Stimulated activated CD8-positive, alpha-beta memory T cell treated with anti-CD3 and anti-CD28 coated beads, Interleukin-4, amount 100 ng/mL, for 48 hours (primary cell): ENCODE results near the gene SDS.

Experiments used
- DNase-seq: peaks from one replicate; pipeline ENCODE4 v3.0.0-alpha.2; 2020

Gene SDS

DNA sequence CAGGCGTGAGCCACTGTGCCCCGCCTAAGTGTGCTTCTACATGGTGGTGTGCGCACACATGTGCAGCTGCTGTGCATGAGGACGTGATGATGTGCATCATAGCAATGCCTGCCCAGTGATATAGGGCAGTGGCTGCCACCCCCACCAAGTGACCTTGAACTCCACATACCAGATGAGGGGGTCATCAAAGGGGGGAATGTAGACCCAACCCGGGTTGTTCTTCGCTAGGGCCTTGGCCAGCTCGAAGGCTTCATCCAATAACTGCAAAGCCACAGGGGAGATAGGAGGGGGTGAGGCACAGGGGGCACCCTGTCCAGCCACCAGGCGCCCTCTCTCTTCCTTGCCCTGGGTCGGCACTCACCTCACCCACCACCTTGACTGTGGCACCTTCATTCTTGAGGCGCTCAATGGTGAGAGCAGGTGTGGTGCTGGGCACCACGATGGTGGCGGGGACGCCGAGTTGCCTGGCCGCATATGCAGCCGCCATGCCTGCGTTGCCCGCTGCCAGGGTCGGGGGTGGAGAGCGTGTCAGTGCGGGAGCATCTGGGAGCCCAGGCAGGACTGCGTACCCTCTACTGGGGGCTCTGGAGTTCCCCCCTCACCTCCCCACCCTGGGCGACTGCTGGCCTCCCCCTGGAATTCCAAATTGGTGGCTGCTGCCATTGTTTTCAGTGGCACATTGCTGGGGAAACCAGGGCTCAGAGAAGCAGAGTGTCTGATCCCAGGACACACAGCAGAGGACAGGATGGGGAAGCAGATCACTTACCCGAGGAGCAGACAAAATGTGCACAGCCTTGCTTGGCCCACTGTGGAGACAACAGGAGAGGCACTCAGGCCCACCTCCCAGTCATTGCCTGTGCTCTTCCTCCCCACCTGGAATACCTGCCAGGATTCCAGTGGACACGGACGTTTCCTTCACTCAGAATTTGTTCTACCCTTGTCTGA, 5.1 kb downstream of the SDS start:
- DNase-seq, result no peak

DNA sequence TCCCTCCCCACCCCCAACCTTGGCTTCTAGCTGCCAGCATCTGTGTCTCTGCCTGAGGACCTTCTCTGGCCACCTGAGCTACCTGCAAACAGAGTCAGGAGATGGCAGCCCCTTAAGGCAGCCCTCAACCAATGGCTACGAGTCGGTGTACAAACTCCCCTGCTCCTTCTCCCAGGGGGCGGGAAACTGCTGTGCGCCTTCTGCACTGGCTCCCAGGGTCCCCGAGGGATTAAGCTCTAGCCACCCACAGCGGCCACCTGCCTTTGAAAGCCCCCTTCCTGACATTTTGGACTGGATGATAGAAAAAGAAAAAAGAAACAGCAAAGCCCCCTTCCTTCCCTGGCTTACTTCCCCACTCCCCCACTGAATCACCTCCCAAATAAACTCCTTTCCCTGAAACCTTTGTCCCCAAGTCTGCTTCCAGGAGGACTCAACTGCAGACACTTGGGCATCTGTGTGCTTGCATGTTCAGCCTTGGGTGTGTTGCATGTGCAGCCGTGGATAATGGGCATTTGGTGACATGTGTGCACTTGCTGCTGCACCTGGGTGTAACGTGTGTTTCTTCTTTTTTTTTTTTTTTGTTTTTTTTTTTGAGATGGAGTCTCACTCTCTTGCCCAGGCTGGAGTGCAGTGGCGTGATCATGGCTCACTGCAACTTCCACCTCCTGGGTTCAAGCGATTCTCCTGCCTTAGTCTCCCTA, 6.0 kb downstream of the SDS start:
- no peak for DNase-seq

DNA sequence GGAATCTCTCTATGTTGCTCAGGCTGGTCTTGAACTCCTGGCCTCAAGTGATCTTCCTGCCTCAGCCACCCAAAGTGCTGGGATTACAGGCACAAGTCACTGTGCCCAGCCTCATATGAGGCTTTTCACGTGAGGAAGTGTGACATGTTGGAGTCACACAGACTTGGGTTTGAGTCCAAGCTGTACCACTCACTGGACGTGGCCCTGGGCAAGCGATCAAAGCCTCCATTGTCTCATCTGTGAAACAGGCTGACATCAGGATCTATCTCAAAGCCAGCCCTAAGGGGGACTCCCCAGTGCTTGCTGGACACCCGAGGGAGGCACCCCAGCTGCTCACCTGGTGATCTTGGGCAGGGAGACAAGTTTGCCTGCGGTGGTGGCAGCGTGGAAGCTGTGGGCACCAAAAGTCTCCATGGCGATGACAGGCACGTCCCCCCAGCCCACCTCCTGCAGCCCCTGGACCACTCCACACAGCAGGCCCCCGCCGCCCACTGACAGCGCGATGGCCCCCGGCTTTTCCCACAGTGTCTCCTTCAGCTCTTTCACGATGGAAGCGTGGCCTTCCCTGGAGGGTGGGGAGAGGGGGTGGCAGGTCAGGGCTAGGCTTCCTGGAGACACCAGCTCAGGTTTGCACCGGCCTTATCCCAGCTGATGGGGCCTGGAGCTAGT, 6.7 kb downstream of the SDS start:
- DNase-seq, result no peak

DNA sequence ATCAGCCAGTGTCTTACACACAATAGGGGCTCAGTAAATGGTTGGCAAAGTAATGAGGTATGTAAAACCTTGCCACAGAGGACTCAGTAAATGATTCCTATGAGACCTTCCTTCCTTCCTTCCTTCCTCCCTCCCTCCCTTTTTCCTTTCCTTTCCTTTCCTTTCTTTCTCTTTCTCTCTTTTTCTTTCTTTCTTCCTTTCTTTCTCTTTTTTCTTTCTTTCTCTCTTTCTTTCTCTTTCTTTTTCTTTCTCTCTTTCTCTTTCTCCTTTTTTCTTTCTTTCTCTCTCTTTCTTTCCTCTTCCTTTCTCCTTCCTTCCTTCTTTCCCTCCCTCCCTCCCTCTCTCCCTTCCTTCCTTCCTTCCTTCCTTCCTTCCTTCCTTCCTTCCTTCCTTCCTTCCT, 7.5 kb downstream of the SDS start:
- DNase-seq, result no peak

DNA sequence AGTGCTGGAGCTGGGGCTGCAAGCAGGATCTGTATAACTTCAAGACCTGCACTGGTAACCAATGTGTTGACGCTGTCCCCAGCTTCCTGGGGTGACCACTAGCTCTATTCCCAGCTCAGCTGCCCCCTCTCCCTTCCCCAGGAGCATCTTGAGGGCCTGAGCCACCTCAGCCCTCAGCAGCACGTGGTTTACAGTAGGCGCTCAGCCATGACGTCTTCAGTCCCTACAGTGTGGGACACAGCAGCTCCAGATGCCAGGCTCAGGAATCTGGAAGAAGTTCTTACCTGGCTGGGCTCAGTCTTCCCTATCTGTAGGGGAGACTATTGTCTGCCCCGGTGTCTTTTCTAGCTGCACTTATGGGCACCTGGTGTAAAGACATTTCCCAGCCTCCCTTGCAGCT, 8.6 kb downstream of the SDS start:
- no peak for DNase-seq

DNA sequence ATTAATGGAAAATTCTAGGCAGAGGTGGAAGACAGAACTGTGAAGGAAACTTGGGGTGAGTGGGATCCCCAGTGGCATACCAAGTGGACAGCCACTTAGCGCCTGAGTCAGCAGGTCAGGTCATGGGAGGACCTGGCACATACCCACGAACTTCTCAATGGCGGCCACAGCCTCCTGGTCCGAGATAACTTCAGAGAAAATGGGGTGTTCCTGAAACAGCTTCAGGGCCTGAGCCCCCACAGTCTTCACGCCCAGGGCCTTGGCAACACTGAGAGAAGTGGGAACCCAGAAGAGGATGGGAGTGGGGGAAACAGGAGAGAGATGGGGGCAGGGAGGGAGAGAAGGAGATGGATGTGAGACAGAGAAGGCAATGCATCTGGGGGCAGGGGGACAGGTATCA, 9.9 kb downstream of the SDS start:
- no peak for DNase-seq

DNA sequence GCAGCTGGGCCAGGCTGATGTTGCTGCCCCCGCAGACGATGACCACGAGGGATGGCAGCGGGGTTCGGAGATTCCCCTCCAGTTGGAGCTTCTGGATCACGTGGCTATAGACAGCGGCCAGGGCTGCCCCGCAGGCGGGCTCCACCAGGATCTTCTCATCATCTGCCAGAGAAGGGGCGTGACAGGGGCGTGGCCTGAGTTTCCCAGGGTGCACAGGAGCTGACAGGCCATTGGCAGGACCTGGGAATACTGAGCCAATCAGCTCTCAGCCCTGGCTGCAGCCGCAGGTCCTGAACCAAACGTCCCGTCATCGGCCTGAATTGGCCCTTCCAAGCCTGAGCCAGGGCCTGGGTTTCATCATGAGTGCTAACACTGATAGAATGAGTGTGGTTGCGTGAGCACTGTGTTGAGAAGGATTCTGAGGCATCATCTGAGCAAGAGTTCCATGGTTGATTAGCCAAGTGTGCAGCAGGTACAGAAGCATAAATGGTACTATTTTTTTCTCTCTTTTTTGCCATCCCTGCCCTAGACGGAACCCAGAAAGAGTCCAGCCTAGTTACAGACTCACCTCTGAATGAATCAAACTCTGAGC, 10.6 kb downstream of the SDS start:
- no peak for DNase-seq

DNA sequence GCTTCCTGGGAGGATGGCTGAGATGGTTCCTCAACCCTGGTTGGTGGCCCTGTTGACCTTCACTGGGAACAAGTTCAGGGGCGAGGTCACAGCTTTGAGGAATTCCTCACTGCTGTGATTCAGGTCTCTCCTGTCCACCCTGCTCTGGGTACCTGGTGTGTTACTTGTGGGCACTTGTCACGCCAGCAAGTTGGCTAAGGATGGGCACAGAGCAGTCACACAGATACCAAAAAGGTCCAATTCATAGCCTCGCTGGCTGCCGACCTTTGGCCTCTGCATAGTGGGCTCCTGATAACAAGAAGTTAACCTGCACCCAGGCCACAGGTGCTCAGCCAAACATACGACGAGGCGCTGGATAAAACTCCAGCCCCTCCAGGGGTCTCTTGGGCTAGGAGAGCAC, 11.2 kb downstream of the SDS start:
- DNase-seq, result no peak

DNA sequence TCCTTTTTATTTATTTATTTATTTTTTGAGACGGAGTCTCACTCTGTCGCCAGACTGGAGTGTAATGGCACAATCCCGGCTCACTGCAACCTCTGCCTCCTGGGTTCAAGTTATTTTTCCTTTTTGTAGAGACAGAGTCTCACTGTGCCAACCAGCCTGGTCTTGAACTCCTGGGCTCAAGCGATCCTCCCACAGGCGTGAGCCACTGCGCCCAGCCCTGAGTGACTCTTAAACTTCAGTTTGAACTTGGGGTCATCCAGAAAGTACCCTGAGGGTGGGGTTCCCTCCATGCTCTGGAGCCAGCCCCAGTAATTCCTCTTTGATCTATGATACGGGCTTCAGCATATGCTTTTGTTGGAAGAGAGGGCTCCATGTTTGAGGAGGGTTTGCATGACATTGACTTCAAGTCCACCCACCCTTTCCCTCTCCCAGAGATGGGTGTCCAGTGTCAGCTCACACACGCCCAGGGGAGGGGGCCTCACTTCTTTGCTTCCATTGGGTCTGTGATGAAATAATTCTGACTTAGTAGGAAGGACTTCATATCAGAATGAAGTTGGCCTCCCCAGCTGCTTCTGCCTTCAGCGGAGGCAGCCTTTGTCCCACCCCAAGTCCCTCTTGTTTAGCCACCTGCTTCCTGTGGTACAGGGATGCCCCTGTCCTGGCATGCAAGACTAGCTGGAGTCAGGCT, 11.9 kb downstream of the SDS start:
- no peak for DNase-seq

DNA sequence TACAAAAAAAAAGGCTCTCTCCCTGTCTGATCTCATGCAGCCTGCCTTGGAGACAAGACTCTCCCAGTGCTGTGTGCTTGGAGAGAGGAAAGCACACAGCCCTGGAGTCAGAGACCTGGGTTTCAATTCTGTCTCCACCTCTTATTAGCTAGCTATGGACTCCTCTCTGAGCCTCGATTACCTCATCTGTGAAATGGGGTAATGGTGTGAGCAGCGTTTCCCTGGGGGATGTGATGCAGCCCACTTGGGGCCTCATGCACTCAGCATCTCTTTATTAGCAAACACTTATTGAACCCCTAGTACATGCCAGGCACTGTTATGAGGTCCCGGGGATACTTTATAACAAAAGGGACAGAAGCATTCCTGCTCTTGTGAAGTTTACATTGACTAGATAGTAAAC, 12.5 kb downstream of the SDS start:
- DNase-seq, result no peak

DNA sequence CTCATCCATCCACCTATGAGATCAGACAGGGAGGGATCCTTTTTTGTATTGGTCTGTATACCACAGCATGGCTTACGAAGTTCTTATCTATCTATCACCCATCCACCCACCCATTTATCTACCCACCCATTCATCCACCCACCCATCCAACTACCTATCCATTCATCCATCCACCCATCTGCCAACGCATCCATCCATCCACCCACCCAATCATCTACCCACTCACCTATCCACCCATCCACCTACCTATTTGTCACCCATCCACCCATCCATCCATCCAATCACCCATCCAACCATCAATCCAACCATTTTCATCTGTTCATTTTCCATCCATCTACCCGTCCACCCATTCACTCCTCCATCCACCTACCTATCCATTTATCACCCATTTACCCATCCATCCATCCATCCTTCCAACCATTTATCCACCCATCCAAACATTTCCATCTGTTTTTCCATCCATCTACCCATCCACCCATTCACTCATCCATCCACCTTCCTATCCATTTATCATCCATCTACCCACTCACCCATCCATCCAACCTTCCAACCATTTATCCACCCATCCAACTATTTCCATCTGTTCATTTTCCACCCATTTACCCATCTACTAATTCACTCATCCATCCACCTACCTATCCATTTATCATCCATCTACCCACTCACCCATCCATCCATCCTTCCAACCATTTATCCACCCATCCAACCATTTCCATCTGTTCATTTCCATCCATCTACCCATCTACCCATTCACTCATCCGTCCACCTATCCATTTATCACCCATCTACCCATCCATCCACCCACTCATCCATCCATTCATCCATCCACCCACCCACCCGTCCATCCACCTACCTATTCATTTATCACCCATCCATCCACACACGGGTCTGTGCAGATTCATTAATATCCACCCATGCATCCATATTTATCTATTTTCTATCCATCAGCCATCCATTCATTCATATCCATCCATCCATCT, 13.3 kb downstream of the SDS start:
- DNase-seq, result no peak

DNA sequence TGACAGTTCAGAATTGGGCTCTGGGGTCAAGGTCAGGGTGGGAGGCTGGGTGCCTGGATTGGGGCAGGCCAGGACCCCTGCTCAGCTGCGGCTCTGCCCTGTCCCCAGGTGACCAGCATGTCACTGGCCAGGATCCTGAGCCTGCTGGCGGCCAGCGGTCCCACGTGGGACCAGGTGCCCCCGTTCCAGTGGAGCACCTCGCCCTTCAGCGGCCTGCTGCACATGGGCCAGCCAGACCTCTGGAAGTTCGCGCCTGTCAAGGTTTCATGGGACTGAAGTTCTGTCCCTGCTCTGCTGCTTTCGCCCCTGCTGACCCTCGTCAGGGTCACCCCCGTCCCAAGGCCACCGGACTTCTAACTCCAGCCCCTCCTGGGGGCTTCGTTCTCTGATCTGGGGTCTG, 15.3 kb downstream of the SDS start:
- no peak for DNase-seq

DNA sequence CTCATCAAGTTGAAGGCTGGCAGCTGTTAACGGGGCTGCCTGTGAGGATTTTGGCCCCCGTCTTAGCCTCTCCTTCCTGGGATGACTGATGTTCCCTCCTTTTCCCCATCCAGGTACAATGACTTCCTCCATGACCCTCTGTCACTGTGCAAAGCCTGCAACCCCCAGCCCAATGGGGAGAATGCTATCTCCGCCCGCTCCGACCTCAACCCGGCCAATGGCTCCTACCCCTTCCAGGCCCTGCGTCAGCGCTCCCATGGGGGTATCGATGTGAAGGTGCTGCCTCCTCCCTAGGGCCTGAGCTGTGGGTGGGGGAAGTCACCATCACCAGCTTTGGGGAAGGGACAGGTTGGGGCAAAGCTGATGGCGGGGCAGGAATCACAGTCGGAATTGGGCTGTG, 16.1 kb downstream of the SDS start:
- no peak for DNase-seq

DNA sequence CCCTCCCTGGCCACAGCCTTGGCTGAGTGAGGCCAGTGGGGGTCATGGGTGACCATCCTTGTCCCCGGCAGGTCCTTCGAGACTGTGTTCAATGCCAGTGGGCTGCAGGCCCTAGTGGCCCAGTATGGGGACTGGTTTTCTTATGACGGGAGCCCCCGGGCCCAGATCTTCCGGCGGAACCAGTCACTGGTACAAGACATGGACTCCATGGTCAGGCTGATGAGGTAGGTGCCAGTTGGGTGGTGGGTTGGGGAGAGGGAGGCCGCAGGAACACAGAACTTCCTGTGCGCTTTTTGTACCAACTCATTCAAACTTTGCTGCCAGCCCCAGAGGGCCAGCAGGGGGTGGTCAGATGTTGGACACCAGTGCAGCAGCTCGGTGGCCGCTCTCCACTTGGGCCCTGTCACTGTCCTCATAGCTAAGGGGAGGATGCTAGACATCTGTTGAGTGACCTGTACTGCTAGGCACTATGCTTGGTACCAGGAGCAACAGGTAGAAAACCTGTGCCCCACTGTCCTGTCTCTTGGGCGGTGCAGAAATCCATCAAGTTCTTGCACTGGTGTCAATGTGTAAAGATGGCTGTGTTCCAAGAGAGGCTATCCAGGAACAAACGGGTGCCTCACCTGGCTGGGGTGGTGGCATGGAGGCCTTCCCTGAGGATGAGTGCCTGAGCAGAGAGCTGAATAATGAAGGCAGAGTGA, 16.7 kb downstream of the SDS start:
- no peak for DNase-seq

DNA sequence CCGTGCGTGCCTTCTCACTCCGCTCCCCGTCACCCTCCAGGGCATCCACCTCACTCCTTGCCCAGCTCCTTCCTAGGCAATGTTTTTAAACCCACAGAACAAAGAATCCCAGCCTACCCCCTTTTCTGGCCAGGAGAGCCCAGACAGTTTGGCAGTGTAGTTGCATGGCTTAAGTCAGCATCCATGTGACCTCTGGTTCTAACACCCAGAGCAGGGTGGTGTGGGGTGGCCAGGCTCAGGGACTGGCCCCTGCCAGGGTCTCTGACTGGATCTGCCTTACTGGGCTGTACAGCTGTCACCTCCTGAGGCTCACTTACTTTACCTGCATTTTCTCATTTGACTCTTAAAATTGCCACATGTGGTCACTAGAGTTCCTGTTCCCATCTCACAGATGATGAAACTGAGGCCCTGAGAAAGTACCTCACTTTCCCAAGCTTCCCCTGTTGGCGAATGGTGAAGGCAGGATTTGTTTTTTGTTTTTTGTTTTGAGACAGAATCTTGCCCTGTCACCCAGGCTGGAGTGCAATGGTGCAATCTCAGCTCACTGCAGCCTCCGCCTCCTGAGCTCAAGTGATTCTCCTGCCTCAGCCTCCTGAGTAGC, 18.3 kb downstream of the SDS start:
- no peak for DNase-seq

DNA sequence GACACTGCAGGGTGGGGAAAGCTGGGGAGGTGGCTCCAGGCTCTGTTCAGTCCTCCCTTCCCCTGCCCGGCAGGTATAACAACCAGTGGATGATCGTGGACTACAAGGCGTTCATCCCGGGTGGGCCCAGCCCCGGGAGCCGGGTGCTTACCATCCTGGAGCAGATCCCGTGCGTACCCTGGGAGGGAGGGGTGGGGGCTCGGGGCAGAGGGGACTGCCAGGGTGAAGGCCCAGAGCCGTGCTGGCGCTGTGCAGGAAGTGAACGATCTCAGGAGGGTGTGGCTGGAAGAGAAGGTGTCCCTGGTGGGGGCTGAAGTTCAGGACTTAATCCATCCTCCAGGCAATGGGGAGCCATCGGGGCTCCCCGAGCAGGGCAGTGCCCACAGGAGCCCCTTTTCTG, 18.9 kb downstream of the SDS start:
- DNase-seq, result no peak

DNA sequence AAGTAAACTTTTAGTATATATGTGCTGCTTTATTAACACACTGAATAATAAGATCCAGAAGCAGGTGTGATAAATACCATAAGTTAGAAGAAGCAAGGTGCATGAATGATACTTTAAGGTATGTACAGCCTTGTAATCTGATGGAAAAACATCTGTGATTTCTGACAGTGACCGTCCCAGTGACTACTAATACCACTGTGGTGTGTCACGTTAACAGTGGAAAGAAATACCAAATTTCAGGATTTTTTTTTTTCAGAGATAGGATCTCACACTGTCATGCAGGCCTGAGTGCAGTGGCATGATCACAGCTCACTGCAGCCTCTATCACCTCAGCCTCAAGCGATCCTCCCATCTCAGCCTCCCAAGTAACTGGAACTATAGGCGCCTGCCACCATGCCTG, 21.5 kb downstream of the SDS start:
- no peak for DNase-seq

DNA sequence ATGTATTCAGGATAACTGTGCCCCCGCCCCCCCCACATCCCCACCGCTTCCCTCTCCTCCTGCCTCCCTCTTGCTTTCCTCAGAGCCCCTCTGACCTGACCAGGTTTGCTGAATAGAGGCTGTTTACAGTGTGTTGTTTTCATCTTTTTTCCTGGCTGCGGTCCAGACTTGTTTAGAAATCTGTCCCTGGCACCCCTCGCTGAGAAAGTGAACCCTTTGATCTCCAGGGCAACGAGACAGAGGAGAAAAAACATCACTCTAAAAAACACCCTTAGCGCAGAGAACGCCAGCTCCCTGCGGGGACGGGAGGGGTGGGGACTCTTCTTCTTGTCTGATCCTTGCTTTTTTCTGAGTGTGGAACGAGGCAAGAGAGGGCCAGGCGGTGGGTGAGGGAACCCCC, 22.5 kb downstream of the SDS start:
- DNase-seq, result no peak

DNA sequence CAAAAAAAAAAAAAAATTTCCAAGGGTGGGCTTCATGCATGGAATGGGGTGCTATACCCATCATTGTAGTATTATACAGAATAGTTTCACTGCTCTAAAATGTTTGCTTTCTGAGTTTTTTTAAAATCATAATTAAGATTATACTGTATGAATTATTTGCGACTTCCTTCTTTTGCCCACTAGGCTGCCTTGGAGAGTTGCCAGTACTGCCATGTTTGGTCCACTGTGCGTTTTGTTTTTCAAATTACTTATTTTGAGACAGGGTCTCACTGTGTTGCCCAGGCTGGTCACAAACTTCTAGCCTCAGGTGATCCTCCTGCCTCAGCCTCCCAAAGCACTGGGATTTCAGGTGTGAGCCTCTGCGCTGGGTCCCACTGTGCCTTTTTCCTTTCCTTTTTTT, 25.4 kb downstream of the SDS start:
- DNase-seq, result no peak

DNA sequence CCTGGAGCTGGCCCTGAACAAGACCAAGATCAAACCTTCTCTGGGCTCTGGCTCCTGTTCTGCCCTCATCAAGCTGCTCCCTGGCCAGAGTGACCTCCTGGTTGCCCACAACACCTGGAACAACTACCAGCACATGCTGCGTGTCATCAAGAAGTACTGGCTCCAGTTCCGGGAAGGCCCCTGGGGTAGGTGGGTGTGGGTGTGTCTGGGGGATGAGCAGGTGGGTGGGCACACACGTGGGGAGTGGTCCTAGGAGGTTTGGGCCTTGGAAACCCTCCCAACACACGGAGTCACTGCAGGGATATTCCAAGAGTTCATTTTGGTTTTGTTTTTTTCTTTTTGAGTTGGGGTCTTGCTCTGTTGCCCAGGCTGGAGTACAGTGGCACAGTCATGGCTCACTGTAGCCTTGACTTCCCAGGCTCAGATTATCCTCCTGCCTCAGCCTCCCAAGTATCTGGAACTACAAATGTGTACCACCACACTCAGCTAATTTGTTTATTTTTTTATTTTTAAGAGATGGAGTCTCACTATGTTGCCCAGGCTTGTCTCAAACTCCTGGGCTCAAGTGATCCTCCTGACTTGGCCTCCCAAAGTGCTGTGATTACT, 28.8 kb downstream of the SDS start:
- DNase-seq, result no peak
